HG02981 (cell line): ENCODE measurements around the gene ZBTB8B.
A peak's percentile ranks its signal among the peaks of the same experiment; 100 is the strongest.
"Not testable (repeated sequence)": the region's sequence is repeated elsewhere in the genome, so short reads cannot be mapped to it uniquely, and the experiment has no call there.

Source experiments
- ATAC-seq: cut with Tn5 transposase; IDR thresholded peaks from one replicate; pipeline ENCODE4 v1.9.1; 2021; ENCODE audit warnings: mild to moderate bottlenecking, moderate library complexity; ENCODE audit not compliant: unreplicated experiment

ZBTB8B gene

DNA sequence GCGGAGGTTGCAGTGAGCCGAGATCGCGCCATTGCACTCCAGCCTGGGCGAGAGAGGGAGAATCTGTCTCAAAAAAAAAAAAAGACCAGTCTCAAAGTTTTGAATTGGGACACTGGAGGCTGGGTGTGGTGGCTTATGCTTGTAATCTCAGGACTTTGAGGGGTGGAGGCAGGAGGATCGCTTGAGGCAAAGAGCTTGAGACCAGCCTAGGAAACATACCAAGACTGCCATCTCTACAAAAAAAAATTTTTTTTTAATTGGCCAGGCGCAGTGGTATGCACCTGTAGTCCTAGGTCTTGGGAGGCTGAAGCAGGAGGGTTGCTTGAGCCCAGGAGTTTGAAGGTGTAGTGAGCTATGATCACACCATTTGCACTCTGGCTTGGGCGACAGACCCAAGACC, 3.9 kb downstream of the ZBTB8B start:
- no peak for ATAC-seq

- ATAC-seq, result no peak
Measured at GRCh38 chr1:32470431-32470830, 5.6 kb downstream of the ZBTB8B start.

GRCh38 chr1:32470991-32471694, 6.3 kb downstream of the ZBTB8B start:
- no peak for ATAC-seq

DNA sequence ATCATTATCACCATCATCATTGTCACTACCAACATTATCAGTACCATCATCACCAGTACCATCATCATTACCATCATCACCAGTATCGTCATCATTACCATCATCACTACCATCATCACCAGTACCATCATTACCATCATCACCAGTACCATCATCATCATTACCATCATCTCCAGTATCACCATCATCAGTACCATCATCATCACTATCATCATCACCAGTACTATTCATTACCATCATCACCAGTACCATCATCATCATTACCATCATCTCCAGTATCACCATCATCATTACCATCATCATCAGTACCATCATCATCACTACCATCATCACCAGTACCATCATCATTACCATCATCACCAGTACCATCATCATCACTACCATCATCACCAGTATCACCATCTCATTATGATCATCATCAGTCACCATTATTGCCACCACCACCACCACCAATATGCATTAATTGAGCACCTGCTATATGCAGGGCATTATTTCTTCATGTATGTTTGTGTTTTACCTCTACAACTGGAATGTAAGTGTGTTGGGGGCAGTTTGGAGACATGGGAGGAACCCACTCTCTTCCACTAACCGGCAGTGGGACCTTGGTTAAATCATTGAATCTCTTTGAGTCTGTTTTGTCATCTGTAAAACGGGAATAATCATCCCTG, 7.0 kb downstream of the ZBTB8B start:
- ATAC-seq, result no peak

DNA sequence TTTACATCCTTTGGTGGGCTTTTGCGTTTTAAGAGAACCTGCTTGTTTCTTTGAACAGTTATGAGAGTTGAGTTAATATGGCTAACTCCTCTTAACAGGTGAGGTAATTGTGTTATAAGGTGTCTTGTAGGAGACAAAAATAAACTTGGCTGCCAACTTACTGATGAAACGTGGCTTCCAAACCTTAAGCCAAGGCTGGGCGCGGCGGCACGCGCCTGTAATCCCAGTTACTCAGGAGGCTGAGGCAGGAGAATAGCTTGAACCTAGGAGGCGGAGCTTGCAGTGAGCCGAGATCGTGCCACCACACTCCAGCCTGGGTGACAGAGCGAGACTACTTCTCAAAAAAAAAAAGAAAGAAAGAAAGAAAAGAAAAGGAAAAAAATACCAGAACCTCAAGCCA, 8.1 kb downstream of the ZBTB8B start:
- ATAC-seq, result not testable (repeated sequence)

DNA sequence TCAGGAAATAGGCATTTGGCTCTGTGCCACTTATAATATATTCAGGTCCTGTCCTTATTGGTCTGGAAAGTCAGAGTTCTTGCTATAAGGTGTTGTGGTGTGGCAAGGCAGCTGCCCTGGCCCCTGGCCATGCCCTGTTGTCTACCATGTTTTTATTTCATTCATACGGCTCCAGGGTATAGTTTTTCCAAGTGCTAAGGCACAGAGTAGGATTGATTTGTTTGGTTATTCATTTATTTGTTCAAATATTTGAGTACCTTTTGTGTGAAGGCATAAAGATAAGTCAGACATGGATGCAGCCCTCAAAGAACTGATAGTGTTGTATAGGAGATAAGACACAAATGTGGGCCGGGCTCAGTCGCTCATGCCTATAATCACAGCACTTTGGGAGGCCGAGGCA, 10.1 kb downstream of the ZBTB8B start:
- ATAC-seq, result no peak

GRCh38 chr1:32480003-32480402, 15.1 kb downstream of the ZBTB8B start:
- ATAC-seq, result no peak

GRCh38 chr1:32480761-32481160, 15.9 kb downstream of the ZBTB8B start:
- ATAC-seq, result no peak

DNA sequence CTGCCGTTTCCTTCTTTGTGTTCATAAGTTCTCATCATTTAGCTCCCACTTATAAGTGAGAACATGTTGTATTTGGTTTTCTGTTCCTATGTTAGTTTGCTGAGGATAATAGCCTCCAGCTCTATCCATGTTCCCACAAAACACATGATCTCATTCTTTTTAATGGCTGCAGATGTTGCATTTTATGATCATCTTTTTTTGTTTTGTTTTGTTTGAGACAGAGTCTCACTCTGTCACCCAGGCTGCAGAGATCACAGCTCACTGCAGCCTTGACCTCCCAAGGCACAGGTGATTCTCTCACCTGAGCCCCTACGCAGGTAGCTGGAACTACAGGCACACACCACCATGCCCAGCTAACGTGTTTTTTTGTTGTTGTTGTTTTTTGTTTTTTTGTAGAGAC, 16.9 kb downstream of the ZBTB8B start:
- not testable (repeated sequence) for ATAC-seq

DNA sequence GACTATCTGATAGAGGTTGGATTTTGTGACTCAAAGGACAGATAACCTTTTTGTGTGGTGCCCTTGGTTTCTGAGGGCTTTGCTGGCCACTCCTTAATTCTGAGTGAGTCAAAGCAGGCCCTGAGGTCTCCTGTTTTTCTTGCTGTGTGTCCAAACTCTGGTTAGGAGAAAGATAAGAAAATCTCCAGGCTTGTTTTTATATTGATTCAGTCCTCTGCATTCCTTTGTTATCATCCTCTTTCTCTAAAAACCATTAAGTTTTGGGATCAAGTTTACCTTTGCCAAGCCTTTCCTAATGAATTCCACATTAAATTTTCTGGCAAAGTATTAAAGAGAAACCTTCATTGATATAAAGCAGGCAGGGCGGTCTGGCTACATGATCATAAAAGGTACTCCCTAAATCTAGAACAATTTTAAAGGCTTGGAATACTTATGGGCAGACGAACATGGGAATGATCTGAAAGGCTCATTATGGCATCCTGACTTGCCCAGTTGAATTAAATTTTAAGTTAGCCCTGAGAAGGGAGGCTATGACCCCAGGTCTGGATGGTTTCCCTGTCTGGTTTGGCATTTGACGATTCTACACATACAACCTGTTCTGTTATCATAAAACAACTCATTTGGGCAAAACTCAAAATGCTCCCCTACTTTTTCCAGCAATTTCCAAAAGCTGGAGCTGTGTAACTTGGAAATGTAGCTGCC, 20.8 kb downstream of the ZBTB8B start:
- no peak for ATAC-seq

DNA sequence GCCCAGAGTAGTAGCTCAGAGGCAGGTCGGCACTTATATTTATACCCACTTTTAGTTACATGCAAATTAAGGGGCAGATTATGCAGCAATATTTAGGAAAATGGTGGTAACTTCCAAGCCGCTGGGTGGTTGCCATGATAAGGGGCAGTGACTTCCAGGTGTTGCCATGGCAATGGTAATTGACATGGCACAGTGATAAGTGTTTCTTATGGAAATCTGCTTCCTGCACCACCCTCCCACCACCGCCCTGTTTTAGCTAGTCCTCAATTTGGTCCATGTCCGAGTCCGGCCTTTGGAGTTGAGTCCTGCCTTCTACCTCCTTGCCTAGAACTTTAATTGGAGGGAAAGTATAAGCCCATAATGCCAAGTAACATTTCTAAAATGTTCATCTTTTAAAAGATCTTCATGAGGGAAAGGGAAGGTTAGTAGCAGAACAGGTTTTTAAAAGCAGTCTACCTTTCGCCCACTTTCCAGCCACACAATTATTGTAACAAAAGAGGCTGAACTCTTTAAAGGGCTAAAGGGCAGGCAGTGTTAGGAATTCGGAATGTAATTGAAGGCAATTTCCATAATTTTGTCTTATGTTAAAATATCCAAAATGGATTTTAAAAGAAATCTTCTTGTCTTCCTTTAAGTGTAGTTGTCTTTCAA, 21.7 kb downstream of the ZBTB8B start:
- no peak for ATAC-seq

- no peak for ATAC-seq
Measured at GRCh38 chr1:32487182-32487581, 22.3 kb downstream of the ZBTB8B start.

GRCh38 chr1:32489774-32490454, 25.0 kb downstream of the ZBTB8B start:
- no peak for ATAC-seq

DNA sequence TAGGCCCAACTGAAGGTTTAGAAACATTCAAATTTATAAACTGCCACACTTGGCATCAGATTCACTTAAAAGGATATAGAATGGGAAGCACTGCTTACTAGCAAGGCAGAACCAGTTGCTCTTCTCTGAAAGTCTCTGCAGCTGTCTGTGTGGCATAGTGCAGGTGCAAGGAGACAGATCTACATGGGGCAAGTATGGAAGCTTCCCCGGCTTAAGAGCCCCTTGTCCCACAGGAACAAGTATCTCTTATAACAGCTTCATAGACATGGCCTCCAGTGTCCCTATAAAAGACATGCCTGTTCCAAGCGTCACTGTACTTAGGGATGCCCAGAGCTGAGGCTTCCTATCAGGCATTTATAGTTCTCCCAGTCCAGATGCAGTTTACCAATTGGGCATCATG, 26.5 kb downstream of the ZBTB8B start:
- ATAC-seq, result no peak

- no peak for ATAC-seq
Measured at GRCh38 chr1:32494196-32494595, 29.3 kb downstream of the ZBTB8B start.

DNA sequence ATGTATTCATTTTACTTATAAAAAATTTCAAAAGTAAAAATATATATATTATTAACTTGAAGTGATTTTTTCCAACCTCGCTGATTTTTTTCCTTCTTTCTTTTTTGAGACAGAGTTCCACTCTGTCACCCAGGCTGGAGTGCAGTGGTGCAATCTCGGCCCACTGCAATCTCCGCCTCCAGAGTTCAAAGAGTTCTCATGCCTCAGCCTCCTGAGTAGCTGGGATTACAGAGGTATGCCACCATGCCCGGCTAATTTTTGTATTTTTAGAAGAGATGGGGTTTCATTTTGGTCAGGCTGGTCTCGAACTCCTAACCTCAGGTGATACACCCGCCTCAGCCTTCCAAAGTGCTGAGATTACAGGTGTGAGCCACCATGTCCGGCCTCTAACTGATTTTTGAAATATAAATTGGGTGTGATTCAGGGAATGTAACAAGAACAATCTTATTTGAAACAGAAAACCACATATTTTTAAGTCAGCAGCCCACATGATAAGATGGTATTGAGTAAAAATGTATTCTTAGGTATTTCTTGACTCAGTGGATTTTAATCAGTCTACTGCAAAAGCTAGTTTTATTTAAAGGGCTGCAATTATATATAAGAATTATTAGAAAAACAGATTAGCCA, 30.0 kb downstream of the ZBTB8B start:
- no peak for ATAC-seq

DNA sequence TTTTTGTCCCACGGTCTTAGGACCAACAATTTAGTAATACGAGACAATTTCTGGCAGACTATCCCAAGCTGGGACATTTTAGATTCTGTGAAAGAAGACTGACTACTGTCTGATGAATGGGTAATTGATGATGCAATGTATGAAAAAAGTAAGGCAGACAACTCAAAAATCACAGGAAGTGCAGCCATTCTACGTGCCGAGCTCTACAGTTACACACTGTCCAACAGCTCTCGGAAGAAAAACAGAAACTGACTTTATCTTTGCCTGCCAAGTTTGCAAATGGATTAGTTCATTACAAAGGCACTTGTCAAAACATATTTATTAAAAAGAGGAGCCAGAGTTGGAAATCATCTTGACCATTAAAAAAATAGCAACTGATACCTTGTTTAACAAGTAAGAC, 31.3 kb downstream of the ZBTB8B start:
- ATAC-seq, result no peak

GRCh38 chr1:32498751-32499150, 33.9 kb downstream of the ZBTB8B start:
- ATAC-seq, result no peak

DNA sequence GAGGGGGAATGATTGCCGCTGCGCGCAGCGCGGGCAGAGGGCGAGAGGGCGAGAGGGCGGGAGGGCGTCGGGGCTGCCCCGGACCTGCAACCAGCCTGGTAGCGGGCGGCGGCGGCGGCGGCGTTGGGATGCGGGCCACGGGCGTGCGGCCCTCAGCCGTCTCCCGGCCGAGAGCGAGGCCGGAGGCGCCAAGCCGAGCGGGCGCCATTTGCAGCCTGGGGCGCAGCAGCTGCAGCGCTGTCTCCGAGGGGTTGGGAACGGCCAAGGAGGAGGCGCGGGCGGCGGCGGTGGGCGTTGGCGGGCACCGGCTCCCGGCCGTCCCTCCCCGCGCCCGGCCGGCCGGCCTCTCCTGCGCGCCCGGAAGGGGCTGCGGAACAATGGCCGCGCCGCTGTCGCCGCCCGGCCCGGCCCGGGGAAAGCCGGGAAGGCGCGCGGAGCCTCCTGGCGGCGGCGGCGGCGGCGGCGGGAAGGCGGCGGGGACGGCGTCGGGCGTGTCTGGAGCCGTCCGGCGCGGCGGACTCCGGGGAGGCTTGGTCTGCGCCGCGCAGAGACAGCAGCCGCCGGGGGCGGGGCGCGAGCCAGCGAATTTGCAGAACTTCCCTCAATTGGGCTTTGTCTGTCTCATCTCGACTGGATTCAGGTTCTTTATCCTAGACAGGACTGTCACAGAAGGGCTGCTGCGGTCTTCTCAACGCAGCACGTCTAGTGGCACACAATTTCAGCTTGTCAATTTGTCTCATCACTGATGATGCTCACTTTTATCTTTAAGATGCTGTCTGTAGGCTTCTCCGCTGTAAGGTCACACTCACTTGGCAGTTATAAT, 35.7 kb downstream of the ZBTB8B start:
- peak; percentile 63 for ATAC-seq

- no peak for ATAC-seq
Measured at GRCh38 chr1:32501865-32502264, 37.0 kb downstream of the ZBTB8B start.
